Astrocyte (in vitro differentiated cells and primary cell): ENCODE data around the gene PTPRO. TPM values are rescaled to one million over a fixed set of nuclear protein-coding genes. Genes with fewer than 3 reads are reported as not detected.

ENCODE experiments used
- DNase-seq: peaks from one replicate; pipeline ENCODE4 v3.0.0-alpha.2; 2010; ENCODE audit warnings: low read depth
- FAIRE-seq: peaks from 2 replicates; lab custom pipeline; 2011; peaks lifted over from hg19 to GRCh38; lab: Jason Lieb, UNC
- H2AFZ ChIP-seq: 2 replicates; pipeline ENCODE4 v1.6.0; 2012; ENCODE audit warnings: low read depth, low read length, inconsistent platforms
- H3K27ac ChIP-seq: 2 replicates; pipeline ENCODE4 v1.5.1; 2011; ENCODE audit warnings: low read depth, low read length, inconsistent platforms
- H3K27me3 ChIP-seq: 2 replicates; pipeline ENCODE4 v1.6.0; 2011; ENCODE audit warnings: low read length, inconsistent platforms; ENCODE audit not compliant: insufficient read depth
- H3K36me3 ChIP-seq: 2 replicates; pipeline ENCODE4 v1.5.1; 2011; ENCODE audit warnings: low read length, inconsistent platforms; ENCODE audit not compliant: insufficient read depth
- H3K4me1 ChIP-seq: 2 replicates; pipeline ENCODE4 v1.5.1; 2011; ENCODE audit warnings: low read length, inconsistent platforms; ENCODE audit not compliant: insufficient read depth
- H3K4me2 ChIP-seq: 2 replicates; pipeline ENCODE4 v1.6.0; 2012; ENCODE audit warnings: low read length, inconsistent platforms
- H3K4me3 ChIP-seq: 2 replicates; pipeline ENCODE4 v1.5.1; 2011; ENCODE audit warnings: low read depth, mild to moderate bottlenecking, low read length, inconsistent platforms; ENCODE audit not compliant: insufficient read depth
- H3K79me2 ChIP-seq: 2 replicates; pipeline ENCODE4 v1.6.0; 2012; ENCODE audit warnings: mild to moderate bottlenecking, low read length, inconsistent platforms; ENCODE audit not compliant: insufficient read depth
- H3K9ac ChIP-seq: 2 replicates; pipeline ENCODE4 v1.6.0; 2012; ENCODE audit warnings: mild to moderate bottlenecking, low read length, inconsistent platforms
- H3K9me3 ChIP-seq: 2 replicates; pipeline ENCODE4 v1.5.1; 2012; ENCODE audit warnings: low read depth, mild to moderate bottlenecking, low read length, inconsistent platforms; ENCODE audit not compliant: insufficient read depth
- H4K20me1 ChIP-seq: 2 replicates; pipeline ENCODE4 v1.6.0; 2012; ENCODE audit warnings: low read length, inconsistent platforms; ENCODE audit not compliant: insufficient read depth
- H3K27ac Mint-ChIP-seq: one replicate; pipeline ENCODE4 v1.8.0; 2021; ENCODE audit warnings: mild to moderate bottlenecking, mixed read lengths; ENCODE audit not compliant: unreplicated experiment
- H3K27me3 Mint-ChIP-seq: one replicate; pipeline ENCODE4 v1.8.0; 2021; ENCODE audit warnings: low read depth, mixed read lengths; ENCODE audit not compliant: unreplicated experiment
- H3K36me3 Mint-ChIP-seq: one replicate; pipeline ENCODE4 v1.8.0; 2021; ENCODE audit warnings: low read depth, mixed read lengths; ENCODE audit not compliant: unreplicated experiment
- H3K4me1 Mint-ChIP-seq: one replicate; pipeline ENCODE4 v1.8.0; 2021; ENCODE audit warnings: low read depth, mixed read lengths; ENCODE audit not compliant: unreplicated experiment
- H3K4me3 Mint-ChIP-seq: one replicate; pipeline ENCODE4 v1.8.0; 2021; ENCODE audit warnings: mild to moderate bottlenecking, moderate library complexity, mixed read lengths; ENCODE audit not compliant: unreplicated experiment
- H3K9me3 Mint-ChIP-seq: one replicate; pipeline ENCODE4 v1.8.0; 2021; ENCODE audit warnings: mild to moderate bottlenecking, mixed read lengths; ENCODE audit not compliant: unreplicated experiment
- EZH2 ChIP-seq: IDR thresholded peaks from 2 replicates; pipeline ENCODE4 v1.6.1; 2012; ENCODE audit warnings: mild to moderate bottlenecking, low read length, inconsistent platforms; ENCODE audit not compliant: insufficient read depth
- total RNA-seq: library from RNA; stranded (reverse); gene quantifications from 2 replicates; pipeline ENCODE4 v1.2.1, GENCODE V29; 2021
- TF ChIP-seq, protein P1 (sequence below): IDR thresholded peaks from 2 replicates; pipeline ENCODE4 v1.5.1; 2011; ENCODE audit warnings: low read depth, mild to moderate bottlenecking, inconsistent platforms, low read length, moderate library complexity; ENCODE audit not compliant: insufficient read depth

PTPRO gene
- total RNA-seq, 1 donor from 2014 or later, result 0.39 TPM

DNA sequence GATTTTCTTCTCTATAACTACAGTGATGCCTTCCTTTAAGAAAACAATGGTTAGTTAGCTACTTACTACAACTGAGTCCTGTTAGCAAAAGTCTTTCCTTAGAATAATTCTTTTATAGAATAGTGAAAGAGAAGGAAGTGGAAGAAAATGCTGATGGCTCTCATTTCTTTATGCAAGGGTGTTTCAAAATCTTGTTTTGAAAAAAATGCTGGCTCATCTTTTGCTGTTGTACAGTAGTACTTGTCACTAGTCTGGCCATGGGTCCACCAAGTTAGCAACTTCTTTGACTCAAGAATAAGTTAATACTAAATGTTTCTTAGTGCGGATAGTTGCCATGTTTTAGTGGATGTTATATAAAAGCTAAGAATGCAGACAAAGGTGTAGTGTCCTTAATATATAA, 225.4 kb downstream of the PTPRO start:
- no peaks in the 10 kb centered on the region for H3K27me3 Mint-ChIP-seq
- H3K79me2 ChIP-seq, result no peaks in the 10 kb centered on the region
- no peaks in the 10 kb centered on the region for H3K4me1 ChIP-seq
- H3K4me2 ChIP-seq, result no peak overlapping the region
- no peaks in the 10 kb centered on the region for H3K27me3 ChIP-seq
- H3K4me3 ChIP-seq, result no peak overlapping the region
- no peaks in the 10 kb centered on the region for H3K36me3 ChIP-seq
- H3K9me3 Mint-ChIP-seq, result no peaks in the 10 kb centered on the region
- DNase-seq, result no peak
- H3K9ac ChIP-seq, result no peak overlapping the region
- H3K9me3 ChIP-seq, result no peaks in the 10 kb centered on the region
- H3K4me1 Mint-ChIP-seq, result no peaks in the 10 kb centered on the region
- no peak overlapping the region for H2AFZ ChIP-seq
- TF ChIP-seq EZH2, result no peak
- TF ChIP-seq, protein P1, sequence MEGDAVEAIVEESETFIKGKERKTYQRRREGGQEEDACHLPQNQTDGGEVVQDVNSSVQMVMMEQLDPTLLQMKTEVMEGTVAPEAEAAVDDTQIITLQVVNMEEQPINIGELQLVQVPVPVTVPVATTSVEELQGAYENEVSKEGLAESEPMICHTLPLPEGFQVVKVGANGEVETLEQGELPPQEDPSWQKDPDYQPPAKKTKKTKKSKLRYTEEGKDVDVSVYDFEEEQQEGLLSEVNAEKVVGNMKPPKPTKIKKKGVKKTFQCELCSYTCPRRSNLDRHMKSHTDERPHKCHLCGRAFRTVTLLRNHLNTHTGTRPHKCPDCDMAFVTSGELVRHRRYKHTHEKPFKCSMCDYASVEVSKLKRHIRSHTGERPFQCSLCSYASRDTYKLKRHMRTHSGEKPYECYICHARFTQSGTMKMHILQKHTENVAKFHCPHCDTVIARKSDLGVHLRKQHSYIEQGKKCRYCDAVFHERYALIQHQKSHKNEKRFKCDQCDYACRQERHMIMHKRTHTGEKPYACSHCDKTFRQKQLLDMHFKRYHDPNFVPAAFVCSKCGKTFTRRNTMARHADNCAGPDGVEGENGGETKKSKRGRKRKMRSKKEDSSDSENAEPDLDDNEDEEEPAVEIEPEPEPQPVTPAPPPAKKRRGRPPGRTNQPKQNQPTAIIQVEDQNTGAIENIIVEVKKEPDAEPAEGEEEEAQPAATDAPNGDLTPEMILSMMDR, result no peak
- H4K20me1 ChIP-seq, result no peaks in the 10 kb centered on the region
- H3K27ac Mint-ChIP-seq, result no peak overlapping the region
- H3K27ac ChIP-seq, result no peak overlapping the region
- no peak for FAIRE-seq
- no peak overlapping the region for H3K4me3 Mint-ChIP-seq
- H3K36me3 Mint-ChIP-seq, result no peaks in the 10 kb centered on the region

DNA sequence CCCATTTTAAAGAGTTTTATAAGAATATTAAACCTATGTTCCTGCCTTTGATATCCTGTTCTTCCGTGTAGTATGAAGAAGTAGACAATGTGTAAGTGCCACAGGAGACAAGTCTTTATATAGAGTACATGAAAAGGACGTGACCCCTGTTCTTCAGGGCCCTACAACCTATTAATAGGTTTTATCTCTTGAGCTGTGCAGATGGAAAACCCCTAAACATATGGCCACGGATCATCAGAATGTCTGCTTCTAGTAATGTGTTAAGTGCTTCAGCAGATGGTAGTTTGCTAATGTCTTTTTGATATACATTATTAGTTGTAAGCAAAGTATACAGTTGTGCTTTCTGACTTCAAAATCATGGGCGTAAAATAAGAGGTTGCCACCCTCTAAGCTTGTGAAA, 228.5 kb downstream of the PTPRO start:
- H3K27me3 Mint-ChIP-seq, result no peaks in the 10 kb centered on the region
- no peak overlapping the region for H3K4me3 Mint-ChIP-seq
- no peak overlapping the region for H2AFZ ChIP-seq
- FAIRE-seq, result no peak
- H3K4me2 ChIP-seq, result no peak overlapping the region
- H3K27me3 ChIP-seq, result no peaks in the 10 kb centered on the region
- no peak overlapping the region for H3K27ac Mint-ChIP-seq
- H3K36me3 Mint-ChIP-seq, result no peaks in the 10 kb centered on the region
- no peaks in the 10 kb centered on the region for H4K20me1 ChIP-seq
- H3K9ac ChIP-seq, result no peak overlapping the region
- TF ChIP-seq, protein P1, result no peak
- no peak for TF ChIP-seq EZH2
- H3K4me1 ChIP-seq, result no peaks in the 10 kb centered on the region
- H3K27ac ChIP-seq, result no peak overlapping the region
- no peaks in the 10 kb centered on the region for H3K9me3 Mint-ChIP-seq
- H3K4me1 Mint-ChIP-seq, result no peaks in the 10 kb centered on the region
- no peaks in the 10 kb centered on the region for H3K36me3 ChIP-seq
- no peaks in the 10 kb centered on the region for H3K9me3 ChIP-seq
- H3K4me3 ChIP-seq, result no peak overlapping the region
- DNase-seq, result no peak
- H3K79me2 ChIP-seq, result no peaks in the 10 kb centered on the region

DNA sequence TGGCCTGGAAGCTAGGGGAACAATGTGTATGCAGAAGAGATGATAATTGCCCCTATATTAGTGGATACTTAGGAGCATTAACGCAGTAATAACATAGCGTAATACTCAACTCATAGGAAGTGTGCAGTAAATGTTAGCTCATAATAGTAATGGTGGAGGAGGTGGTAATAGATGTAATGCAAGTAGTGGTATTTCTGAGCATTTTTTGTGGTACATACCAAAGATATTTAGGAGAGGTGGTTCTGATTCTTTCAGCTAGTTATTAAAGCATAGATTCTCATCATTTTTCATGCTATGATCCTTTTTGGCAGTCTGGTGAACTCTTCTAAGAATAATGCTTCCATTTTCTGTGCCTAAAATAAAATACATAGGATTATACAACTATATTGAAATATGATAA, 233.1 kb downstream of the PTPRO start:
- no peak overlapping the region for H3K4me3 Mint-ChIP-seq
- H3K4me3 ChIP-seq, result no peak overlapping the region
- FAIRE-seq (no peak), DNase-seq (peak; percentile 46)
- no peak overlapping the region for H3K9ac ChIP-seq
- H3K36me3 ChIP-seq, result no peaks in the 10 kb centered on the region
- H4K20me1 ChIP-seq, result no peaks in the 10 kb centered on the region
- H3K9me3 Mint-ChIP-seq, result no peaks in the 10 kb centered on the region
- H3K27me3 ChIP-seq, result no peaks in the 10 kb centered on the region
- no peaks in the 10 kb centered on the region for H3K36me3 Mint-ChIP-seq
- no peak overlapping the region for H3K27ac Mint-ChIP-seq
- H3K4me1 ChIP-seq, result no peaks in the 10 kb centered on the region
- H3K4me1 Mint-ChIP-seq, result no peaks in the 10 kb centered on the region
- H3K79me2 ChIP-seq, result no peaks in the 10 kb centered on the region
- TF ChIP-seq, protein P1, result no peak
- TF ChIP-seq EZH2, result no peak
- H3K27me3 Mint-ChIP-seq, result no peaks in the 10 kb centered on the region
- no peak overlapping the region for H3K4me2 ChIP-seq
- no peak overlapping the region for H3K27ac ChIP-seq
- no peak overlapping the region for H2AFZ ChIP-seq
- no peaks in the 10 kb centered on the region for H3K9me3 ChIP-seq
